HG03095 (cell line): ENCODE data around the gene ARL3.
"Not testable (repeated sequence)": the region's sequence is repeated elsewhere in the genome, so short reads cannot be mapped to it uniquely, and the experiment has no call there.

Experiments
- ATAC-seq: cut with Tn5 transposase; IDR thresholded peaks from one replicate; pipeline ENCODE4 v1.9.1; 2021; ENCODE audit warnings: moderate library complexity; ENCODE audit not compliant: unreplicated experiment

Gene ARL3

GRCh38 chr10:102675011-102675665, 39.1 kb downstream of the ARL3 start:
- ATAC-seq = no peak

- no peak for ATAC-seq
Observed at GRCh38 chr10:102674566-102674965, 39.6 kb downstream of the ARL3 start.

GRCh38 chr10:102673819-102674511, 40.2 kb downstream of the ARL3 start:
- no peak for ATAC-seq

GRCh38 chr10:102673236-102673818, 40.9 kb downstream of the ARL3 start:
- no peak for ATAC-seq

- ATAC-seq = no peak
Observed at GRCh38 chr10:102670871-102671434, 43.2 kb downstream of the ARL3 start.

GRCh38 chr10:102670065-102670670, 44.0 kb downstream of the ARL3 start:
- ATAC-seq = no peak

- ATAC-seq = no peak
Observed at GRCh38 chr10:102669206-102670064, 44.8 kb downstream of the ARL3 start.

- ATAC-seq = no peak
Observed at GRCh38 chr10:102668326-102669107, 45.7 kb downstream of the ARL3 start.

GRCh38 chr10:102667411-102667810, 46.8 kb downstream of the ARL3 start:
- not testable (repeated sequence) for ATAC-seq

- ATAC-seq = no peak
Observed at GRCh38 chr10:102665904-102666509, 48.2 kb downstream of the ARL3 start.

GRCh38 chr10:102661658-102662028, 52.6 kb downstream of the ARL3 start:
- ATAC-seq = peak; percentile 12

- ATAC-seq = peak; percentile 84
Observed at GRCh38 chr10:102660888-102661657, 53.1 kb downstream of the ARL3 start.

- no peak for ATAC-seq
Observed at GRCh38 chr10:102658802-102659201, 55.4 kb downstream of the ARL3 start.

- no peak for ATAC-seq
Observed at GRCh38 chr10:102657984-102658724, 56.0 kb downstream of the ARL3 start.

GRCh38 chr10:102657451-102657850, 56.7 kb downstream of the ARL3 start:
- ATAC-seq = no peak

- ATAC-seq = no peak
Observed at GRCh38 chr10:102656791-102657371, 57.3 kb downstream of the ARL3 start.

GRCh38 chr10:102656026-102656425, 58.2 kb downstream of the ARL3 start:
- ATAC-seq = no peak

GRCh38 chr10:102654969-102655368, 59.2 kb downstream of the ARL3 start:
- no peak for ATAC-seq
